Subcutaneous adipose tissue (tissue), 4 donors: ENCODE results near the gene DIP2C. TPM values are rescaled to one million over a fixed set of nuclear protein-coding genes. Genes with fewer than 3 reads are reported as not detected.

Experiments used
- total RNA-seq, 4 donors: library from RNA; depleted of rRNA; stranded (reverse); fragments of >200 nt; gene quantifications; one replicate each; pipeline ENCODE4 v1.1.0, GENCODE V29; 2016
- TF ChIP-seq, protein P1 (sequence below): fragments of 450-650 bp; IDR thresholded peaks from one replicate; pipeline ENCODE4 v1.5.1; 2016; ENCODE audit warnings: low read depth, mild to moderate bottlenecking, control low read depth, antibody characterized with exemption, moderate library complexity

DIP2C gene
- total RNA-seq, 4 donors from 2014 or later = 32.1 to 64.0 (median 40.5) TPM

- TF ChIP-seq, protein P1, sequence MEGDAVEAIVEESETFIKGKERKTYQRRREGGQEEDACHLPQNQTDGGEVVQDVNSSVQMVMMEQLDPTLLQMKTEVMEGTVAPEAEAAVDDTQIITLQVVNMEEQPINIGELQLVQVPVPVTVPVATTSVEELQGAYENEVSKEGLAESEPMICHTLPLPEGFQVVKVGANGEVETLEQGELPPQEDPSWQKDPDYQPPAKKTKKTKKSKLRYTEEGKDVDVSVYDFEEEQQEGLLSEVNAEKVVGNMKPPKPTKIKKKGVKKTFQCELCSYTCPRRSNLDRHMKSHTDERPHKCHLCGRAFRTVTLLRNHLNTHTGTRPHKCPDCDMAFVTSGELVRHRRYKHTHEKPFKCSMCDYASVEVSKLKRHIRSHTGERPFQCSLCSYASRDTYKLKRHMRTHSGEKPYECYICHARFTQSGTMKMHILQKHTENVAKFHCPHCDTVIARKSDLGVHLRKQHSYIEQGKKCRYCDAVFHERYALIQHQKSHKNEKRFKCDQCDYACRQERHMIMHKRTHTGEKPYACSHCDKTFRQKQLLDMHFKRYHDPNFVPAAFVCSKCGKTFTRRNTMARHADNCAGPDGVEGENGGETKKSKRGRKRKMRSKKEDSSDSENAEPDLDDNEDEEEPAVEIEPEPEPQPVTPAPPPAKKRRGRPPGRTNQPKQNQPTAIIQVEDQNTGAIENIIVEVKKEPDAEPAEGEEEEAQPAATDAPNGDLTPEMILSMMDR = no peak
Observed at GRCh38 chr10:427761-428519, 261.5 kb downstream of the DIP2C start.

DNA sequence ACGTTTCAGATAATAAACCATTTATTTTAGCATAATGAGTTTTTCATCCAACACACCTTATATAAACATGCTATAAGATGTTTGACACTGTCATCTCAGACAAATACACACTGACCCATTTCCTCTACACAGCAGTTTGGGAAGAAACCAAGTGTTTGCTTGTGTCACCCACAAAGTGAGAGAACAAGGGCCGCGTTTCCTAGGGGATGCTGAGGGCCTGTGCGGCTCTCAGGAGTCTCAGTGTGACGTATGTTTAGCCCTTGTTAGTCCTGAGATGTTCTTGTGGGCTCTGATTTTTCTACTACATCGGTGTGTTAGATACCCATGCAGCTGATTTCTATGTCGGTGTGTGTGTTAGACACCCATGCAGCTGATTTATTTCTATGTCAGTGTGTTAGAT is 266.3 kb downstream of the DIP2C start:
- TF ChIP-seq, protein P1 = no peak

- TF ChIP-seq, protein P1 = no peak
Observed at GRCh38 chr10:422675-423074, 266.8 kb downstream of the DIP2C start.

- TF ChIP-seq, protein P1 = no peak
Observed at GRCh38 chr10:422241-422640, 267.2 kb downstream of the DIP2C start.

DNA sequence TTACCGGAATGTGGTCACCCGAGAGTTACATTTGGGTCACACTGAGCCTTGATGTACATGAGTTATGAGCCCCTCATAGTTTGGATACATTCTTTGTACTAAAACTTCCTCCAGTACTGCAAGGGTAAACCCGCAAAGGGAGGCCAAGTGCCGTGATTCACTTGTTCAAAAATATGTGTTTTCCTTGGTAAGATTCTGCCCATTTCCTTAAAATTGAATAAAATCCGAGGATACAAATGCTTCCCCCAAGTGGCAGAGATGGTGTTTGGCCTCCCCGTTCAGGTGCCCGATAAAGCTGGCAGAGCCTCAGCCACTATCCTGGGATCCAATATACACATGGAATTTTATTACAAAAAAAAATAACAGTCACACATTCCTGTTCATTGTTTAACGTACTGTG is 268.3 kb downstream of the DIP2C start:
- TF ChIP-seq, protein P1 = no peak

DNA sequence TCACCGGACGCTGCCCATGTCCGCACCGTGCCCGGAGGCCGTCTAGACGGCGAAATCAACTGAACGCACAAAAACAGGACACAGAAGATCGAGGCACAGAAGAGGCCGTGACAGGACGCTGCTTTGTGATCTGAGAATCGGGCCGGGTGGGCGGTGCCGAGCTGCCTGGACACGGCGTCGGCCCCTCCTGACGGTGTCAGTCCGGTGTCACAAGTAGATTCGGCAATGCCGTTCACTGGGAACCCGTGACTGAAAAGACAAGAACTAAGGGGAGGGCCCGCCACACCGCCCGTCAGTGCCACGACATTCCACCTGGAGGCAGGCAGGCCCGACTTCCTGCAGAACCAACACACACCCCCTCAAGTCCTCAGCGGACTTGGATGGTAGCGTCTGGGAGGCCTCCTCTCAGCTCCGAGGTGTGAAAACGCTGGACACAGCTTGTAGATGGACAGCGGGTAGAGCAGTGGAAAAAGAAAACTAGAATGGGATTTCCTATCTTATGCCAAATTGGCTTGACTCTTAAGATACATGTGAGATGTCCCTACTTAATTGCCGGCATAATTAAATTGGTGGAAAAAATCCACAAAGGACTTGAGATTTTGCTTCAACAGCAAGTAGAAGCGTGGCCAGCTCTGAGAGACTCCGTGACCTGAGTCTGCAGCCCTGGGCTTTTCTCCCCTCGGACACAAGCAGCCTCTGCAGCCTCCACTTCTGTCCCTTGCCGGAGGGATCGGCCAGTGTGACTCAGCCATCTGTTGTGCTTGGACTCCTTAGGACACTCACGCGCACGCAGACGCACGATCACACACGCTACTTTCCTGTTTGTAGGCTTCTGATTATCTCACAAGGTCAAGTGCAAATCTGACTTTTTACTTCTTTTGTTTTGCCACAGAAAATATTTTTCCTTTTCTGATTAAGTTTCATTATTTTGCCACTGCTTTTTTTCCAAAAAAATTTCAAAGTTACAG is 269.0 kb downstream of the DIP2C start:
- TF ChIP-seq, protein P1 = no peak

DNA sequence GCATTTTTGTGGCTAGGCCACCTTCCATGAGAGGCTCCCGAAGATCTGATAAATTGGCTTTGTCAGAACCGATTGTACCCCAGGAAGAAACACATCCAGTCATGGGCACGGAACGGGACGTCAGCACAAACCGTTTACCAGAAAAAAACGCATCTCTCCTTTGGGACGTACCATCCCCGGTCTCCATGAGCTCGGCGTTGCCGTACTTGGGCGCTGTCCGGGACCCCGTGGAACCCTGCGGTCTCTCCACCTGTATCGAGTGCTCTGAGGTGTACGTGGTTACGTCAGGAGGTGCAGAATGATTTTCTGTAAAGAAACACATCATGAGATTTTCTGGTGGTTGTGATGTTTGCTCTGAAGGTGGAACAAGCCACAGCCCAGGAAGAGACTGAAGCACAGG is 270.6 kb downstream of the DIP2C start:
- TF ChIP-seq, protein P1 = no peak
